ENCODE data around the gene NARF. TPM values are rescaled to one million over a fixed set of nuclear protein-coding genes. Genes with fewer than 3 reads are reported as not detected.
A peak's percentile ranks its signal among the peaks of the same experiment; 100 is the strongest.

The NARF gene
- total and polyA plus RNA-seq, 2 experiments from 2014 or later, result 113 to 215 TPM

DNA sequence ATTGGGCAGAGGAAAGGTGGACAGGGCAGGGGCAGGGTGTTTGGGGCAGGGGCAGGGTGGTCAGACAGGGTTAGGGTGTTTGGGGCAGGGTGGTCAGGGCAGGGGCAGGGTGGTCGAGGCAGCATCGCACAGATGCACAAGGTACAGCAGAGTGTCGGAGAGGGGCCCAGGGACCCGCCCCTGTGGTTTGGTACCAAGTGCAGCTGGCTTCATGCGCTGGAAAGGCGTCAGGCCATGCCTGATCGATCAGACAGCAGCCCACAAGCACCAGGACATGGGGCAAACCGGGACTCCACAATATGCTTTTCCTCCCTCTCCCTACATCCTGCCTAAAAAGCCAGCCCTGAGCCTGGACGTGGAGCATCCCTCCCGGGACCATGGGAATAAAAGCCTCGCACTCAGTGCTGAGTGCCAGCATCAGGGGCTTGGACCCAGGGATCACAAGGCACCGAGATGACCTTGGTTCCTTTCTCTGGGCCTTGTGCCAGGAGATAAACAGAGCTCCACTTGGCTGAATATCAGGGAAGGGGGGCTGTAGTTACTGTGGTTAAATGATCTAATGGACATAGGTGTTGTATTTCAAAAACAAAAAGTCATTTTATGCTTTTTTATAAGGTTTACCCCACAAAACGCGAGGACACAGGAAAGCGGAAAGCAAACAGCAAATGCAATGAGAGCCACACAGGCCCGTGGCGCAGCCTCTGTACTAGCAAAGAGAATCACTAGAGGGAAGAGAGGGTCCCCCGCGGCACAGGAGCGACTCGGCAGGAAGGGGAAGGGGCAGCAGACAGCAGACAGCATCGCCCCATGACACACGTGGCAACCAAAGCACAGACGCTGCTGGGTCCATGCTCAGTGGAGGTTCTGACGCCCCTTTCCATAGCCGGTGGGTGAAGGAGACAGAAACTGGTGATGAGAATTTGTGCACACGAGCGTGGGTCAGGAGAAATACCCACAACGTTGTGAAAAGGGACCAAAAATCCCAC lies 45.7 kb upstream of the NARF start:
- TF ChIP-seq, protein P1, sequence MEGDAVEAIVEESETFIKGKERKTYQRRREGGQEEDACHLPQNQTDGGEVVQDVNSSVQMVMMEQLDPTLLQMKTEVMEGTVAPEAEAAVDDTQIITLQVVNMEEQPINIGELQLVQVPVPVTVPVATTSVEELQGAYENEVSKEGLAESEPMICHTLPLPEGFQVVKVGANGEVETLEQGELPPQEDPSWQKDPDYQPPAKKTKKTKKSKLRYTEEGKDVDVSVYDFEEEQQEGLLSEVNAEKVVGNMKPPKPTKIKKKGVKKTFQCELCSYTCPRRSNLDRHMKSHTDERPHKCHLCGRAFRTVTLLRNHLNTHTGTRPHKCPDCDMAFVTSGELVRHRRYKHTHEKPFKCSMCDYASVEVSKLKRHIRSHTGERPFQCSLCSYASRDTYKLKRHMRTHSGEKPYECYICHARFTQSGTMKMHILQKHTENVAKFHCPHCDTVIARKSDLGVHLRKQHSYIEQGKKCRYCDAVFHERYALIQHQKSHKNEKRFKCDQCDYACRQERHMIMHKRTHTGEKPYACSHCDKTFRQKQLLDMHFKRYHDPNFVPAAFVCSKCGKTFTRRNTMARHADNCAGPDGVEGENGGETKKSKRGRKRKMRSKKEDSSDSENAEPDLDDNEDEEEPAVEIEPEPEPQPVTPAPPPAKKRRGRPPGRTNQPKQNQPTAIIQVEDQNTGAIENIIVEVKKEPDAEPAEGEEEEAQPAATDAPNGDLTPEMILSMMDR (IDR thresholded peaks at IDR 0.05; ENCODE audit: low read depth, low read length), result no peak
- Histone ChIP-seq H3K4me3 (no peak overlapping the region), H3K4me1 (ENCODE audit: low read depth) (no peaks in the 10 kb centered on the region), H3K27ac (no peak overlapping the region), H3K9me3 (ENCODE audit: low read depth) (no peaks in the 10 kb centered on the region), H3K36me3 (no peaks in the 10 kb centered on the region), H3K27me3 (no peaks in the 10 kb centered on the region)
- DNase-seq (ENCODE audit: low read depth in 1 of 2, low spot score in 1 of 2), result no peak

DNA sequence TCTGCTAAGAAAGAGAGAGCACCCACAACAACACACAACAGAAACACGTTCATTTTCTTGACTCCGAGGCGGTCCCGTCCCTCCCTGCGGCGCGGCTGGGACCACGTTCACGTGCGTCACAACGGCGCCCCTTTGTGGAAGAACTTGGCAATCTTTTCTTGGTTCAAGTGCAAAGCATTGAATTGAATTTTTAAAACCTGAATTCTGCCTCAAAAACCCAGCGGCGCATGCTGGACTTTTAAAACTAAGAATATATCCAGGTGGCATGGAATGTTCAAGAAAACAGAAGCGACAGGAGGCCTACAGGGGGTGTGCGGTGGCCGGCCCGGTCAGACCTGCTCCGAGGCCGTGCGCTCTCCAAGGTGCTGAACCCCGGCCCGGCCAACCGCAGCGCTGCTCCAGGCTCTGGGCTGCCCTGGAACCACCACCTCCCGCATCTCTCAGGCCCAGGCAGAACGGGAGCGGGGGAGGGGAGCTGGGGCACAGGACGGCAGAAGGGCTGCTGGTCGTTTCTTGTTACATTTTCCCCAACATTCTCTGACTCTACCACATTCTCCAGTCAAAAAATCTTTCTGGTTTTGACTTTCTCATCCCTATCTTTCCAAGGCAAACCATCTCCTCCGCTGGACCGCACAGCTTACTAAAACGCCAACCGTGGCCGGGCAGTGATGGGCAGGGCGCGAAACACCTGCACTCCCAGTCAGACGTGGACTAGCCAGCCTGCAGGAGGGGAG lies 43.8 kb upstream of the NARF start:
- DNase-seq (ENCODE audit: low read depth in 1 of 2, low spot score in 1 of 2), result peak; percentile 79 to 91
- H3K4me3 ChIP-seq, result no peak overlapping the region
- H3K4me1 ChIP-seq (ENCODE audit: low read depth), result peaks cover 4% of the 10 kb centered on the region
- no peak overlapping the region for H3K27ac ChIP-seq
- H3K36me3 ChIP-seq, result no peaks in the 10 kb centered on the region
- TF ChIP-seq, protein P1 (IDR thresholded peaks at IDR 0.05; ENCODE audit: low read depth, low read length), result peak; percentile 70
- H3K9me3 ChIP-seq (ENCODE audit: low read depth), result no peaks in the 10 kb centered on the region
- no peaks in the 10 kb centered on the region for H3K27me3 ChIP-seq

DNA sequence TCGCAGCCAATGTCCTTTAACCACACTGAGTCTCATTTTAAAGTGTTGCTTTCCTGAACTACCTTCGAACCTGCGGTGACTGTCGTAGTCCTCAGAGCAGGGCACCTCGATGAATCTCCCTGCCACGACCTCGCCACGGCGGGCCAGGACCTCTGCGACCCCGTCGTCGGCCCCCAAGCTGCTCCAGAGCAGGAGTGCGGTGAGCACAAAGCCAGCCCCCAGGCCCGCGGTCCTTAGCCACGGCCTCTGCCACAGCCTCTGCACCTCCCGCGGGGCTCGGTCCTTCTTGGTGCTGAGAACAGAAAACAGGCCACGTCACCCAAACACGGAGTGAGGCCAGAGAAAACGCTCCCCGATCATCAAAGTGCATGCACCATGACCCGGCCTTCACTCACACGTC lies 43.2 kb upstream of the NARF start:
- no peak overlapping the region for H3K27ac ChIP-seq
- no peak overlapping the region for H3K4me3 ChIP-seq
- H3K27me3 ChIP-seq, result no peaks in the 10 kb centered on the region
- H3K4me1 ChIP-seq (ENCODE audit: low read depth), result peaks cover 4% of the 10 kb centered on the region
- H3K36me3 ChIP-seq, result no peaks in the 10 kb centered on the region
- TF ChIP-seq, protein P1 (IDR thresholded peaks at IDR 0.05; ENCODE audit: low read depth, low read length), result no peak
- DNase-seq (ENCODE audit: low read depth in 1 of 2, low spot score in 1 of 2), result no peak
- no peaks in the 10 kb centered on the region for H3K9me3 ChIP-seq (ENCODE audit: low read depth)

DNA sequence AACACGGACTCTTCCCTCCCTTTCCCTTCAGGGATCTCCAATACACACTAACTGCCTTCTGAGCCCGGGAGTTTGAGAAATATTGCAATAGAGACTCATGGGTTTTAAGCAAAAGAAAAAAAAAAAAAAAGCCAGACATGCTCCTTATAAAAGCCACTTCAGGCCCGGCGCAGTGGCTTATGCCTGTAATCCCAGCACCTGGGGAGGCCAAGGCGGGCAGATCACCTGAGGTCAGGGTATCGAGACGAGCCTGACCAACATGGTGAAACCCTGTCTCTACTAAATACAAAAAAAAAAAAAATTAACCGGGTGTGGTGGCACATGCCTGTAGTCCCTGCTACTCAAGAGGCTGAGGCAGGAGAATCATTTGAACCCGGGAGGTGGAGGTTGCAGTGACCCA lies 42.8 kb upstream of the NARF start:
- H3K27ac ChIP-seq, result no peak overlapping the region
- no peak for DNase-seq (ENCODE audit: low read depth in 1 of 2, low spot score in 1 of 2)
- peaks cover 4% of the 10 kb centered on the region for H3K4me1 ChIP-seq (ENCODE audit: low read depth)
- no peaks in the 10 kb centered on the region for H3K27me3 ChIP-seq
- H3K9me3 ChIP-seq (ENCODE audit: low read depth), result no peaks in the 10 kb centered on the region
- no peaks in the 10 kb centered on the region for H3K36me3 ChIP-seq
- TF ChIP-seq, protein P1 (IDR thresholded peaks at IDR 0.05; ENCODE audit: low read depth, low read length), result no peak
- H3K4me3 ChIP-seq, result no peak overlapping the region

DNA sequence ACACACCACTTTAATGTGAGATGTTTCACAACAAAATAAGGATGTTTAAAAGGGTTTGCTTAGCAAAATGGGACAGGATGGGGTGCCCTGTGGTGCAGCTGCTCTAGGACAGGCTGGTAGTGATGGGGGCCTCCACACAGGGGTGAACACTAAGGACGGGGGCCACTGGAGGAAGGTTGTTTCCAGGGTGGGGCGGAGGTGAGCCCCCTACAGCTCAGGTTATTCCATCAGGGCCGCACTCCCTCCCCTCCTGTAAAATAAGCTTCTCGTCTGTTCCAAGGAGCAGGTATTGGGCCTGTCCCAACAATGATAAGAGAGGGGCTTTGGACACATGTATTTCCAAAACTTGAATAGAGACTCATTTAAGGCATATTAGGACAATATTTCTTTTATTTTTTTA lies 42.3 kb upstream of the NARF start:
- Histone ChIP-seq H3K27ac (no peak overlapping the region), H3K9me3 (ENCODE audit: low read depth) (no peaks in the 10 kb centered on the region), H3K4me3 (no peak overlapping the region), H3K27me3 (no peaks in the 10 kb centered on the region), H3K4me1 (ENCODE audit: low read depth) (peaks cover 4% of the 10 kb centered on the region), H3K36me3 (no peaks in the 10 kb centered on the region)
- TF ChIP-seq, protein P1 (IDR thresholded peaks at IDR 0.05; ENCODE audit: low read depth, low read length), result no peak
- no peak for DNase-seq (ENCODE audit: low read depth in 1 of 2, low spot score in 1 of 2)

Measured in cardiac muscle cell (in vitro differentiated cells and primary cell).